Adipocyte (in vitro differentiated cells): ENCODE measurements around the gene UTP25.

Experiments
- DNase-seq: peaks from one replicate; pipeline ENCODE4 v3.0.0-alpha.2; 2015; ENCODE audit warnings: low read depth
- H3K27me3 ChIP-seq: replicated peaks from 2 replicates; pipeline ENCODE4 v1.7.0; 2013; ENCODE audit warnings: mild to moderate bottlenecking, low read length, moderate library complexity; ENCODE audit not compliant: control insufficient read depth, insufficient read depth
- H3K36me3 ChIP-seq: 2 replicates; pipeline ENCODE4 v1.7.0; 2013; ENCODE audit warnings: low read length, mild to moderate bottlenecking, moderate library complexity; ENCODE audit not compliant: control insufficient read depth, insufficient read depth, severe bottlenecking
- H3K4me1 ChIP-seq: 2 replicates; pipeline ENCODE4 v1.7.0; 2013; ENCODE audit warnings: mild to moderate bottlenecking, low read length, moderate library complexity; ENCODE audit not compliant: control insufficient read depth, insufficient read depth
- H3K4me3 ChIP-seq: 2 replicates; pipeline ENCODE4 v1.7.0; 2013; ENCODE audit warnings: mild to moderate bottlenecking, low read length, moderate library complexity
- H3K9ac ChIP-seq: 2 replicates; pipeline ENCODE4 v1.7.0; 2013; ENCODE audit warnings: mild to moderate bottlenecking, low read length, moderate library complexity
- H3K9me3 ChIP-seq: 2 replicates; pipeline ENCODE4 v1.7.0; 2013; ENCODE audit warnings: mild to moderate bottlenecking, low read length, moderate library complexity; ENCODE audit not compliant: control insufficient read depth

The UTP25 gene

GRCh38 chr1:209844695-209845407 is 17.1 kb downstream of the UTP25 start:
- Histone ChIP-seq H3K9me3 (no peaks in the 10 kb centered on the region), H3K27me3 (no peaks in the 10 kb centered on the region), H3K9ac (peak overlapping the region; percentile 54), H3K4me1 (peaks cover 43% of the 10 kb centered on the region), H3K36me3 (peaks cover 72% of the 10 kb centered on the region), H3K4me3 (peak overlapping the region; percentile 42)
- DNase-seq, result no peak

- H3K4me1 ChIP-seq, result peaks cover 42% of the 10 kb centered on the region
- no peaks in the 10 kb centered on the region for H3K27me3 ChIP-seq
- DNase-seq, result no peak
- H3K4me3 ChIP-seq, result peak overlapping the region; percentile 42
- no peaks in the 10 kb centered on the region for H3K9me3 ChIP-seq
- peak overlapping the region; percentile 54 for H3K9ac ChIP-seq
- peaks cover 74% of the 10 kb centered on the region for H3K36me3 ChIP-seq
These were observed 17.6 kb downstream of the UTP25 start for GRCh38 chr1:209845408-209845725.

GRCh38 chr1:209849388-209849787 is 21.6 kb downstream of the UTP25 start:
- peaks cover 31% of the 10 kb centered on the region for H3K4me1 ChIP-seq
- H3K4me3 ChIP-seq, result no peak overlapping the region
- H3K9ac ChIP-seq, result no peak overlapping the region
- H3K9me3 ChIP-seq, result no peaks in the 10 kb centered on the region
- H3K27me3 ChIP-seq, result no peaks in the 10 kb centered on the region
- no peak for DNase-seq
- peaks cover 76% of the 10 kb centered on the region for H3K36me3 ChIP-seq

- Histone ChIP-seq H3K4me1 (peaks cover 20% of the 10 kb centered on the region), H3K4me3 (no peak overlapping the region), H3K27me3 (no peaks in the 10 kb centered on the region), H3K36me3 (peaks cover 83% of the 10 kb centered on the region), H3K9ac (no peak overlapping the region), H3K9me3 (no peaks in the 10 kb centered on the region)
- DNase-seq, result peak; percentile 63
These were observed 22.7 kb downstream of the UTP25 start for GRCh38 chr1:209850342-209850979.

- Histone ChIP-seq H3K36me3 (peaks cover 64% of the 10 kb centered on the region), H3K9ac (no peak overlapping the region), H3K27me3 (no peaks in the 10 kb centered on the region), H3K4me1 (peaks cover 5% of the 10 kb centered on the region), H3K4me3 (no peak overlapping the region), H3K9me3 (no peaks in the 10 kb centered on the region)
- DNase-seq, result no peak
These were observed 25.9 kb downstream of the UTP25 start for GRCh38 chr1:209853676-209854075.

GRCh38 chr1:209854196-209854595 is 26.4 kb downstream of the UTP25 start:
- Histone ChIP-seq H3K36me3 (peaks cover 59% of the 10 kb centered on the region), H3K4me1 (peaks cover 5% of the 10 kb centered on the region), H3K4me3 (no peak overlapping the region), H3K9me3 (no peaks in the 10 kb centered on the region), H3K9ac (no peak overlapping the region), H3K27me3 (no peaks in the 10 kb centered on the region)
- DNase-seq, result no peak

- peaks cover 4% of the 10 kb centered on the region for H3K4me1 ChIP-seq
- H3K27me3 ChIP-seq, result no peaks in the 10 kb centered on the region
- no peak overlapping the region for H3K9ac ChIP-seq
- H3K36me3 ChIP-seq, result peaks cover 52% of the 10 kb centered on the region
- no peak overlapping the region for H3K4me3 ChIP-seq
- DNase-seq, result no peak
- H3K9me3 ChIP-seq, result no peaks in the 10 kb centered on the region
These were observed 27.2 kb downstream of the UTP25 start for GRCh38 chr1:209855006-209855405.

GRCh38 chr1:209855623-209856022 is 27.9 kb downstream of the UTP25 start:
- no peak for DNase-seq
- Histone ChIP-seq H3K4me3 (no peak overlapping the region), H3K4me1 (no peaks in the 10 kb centered on the region), H3K36me3 (peaks cover 49% of the 10 kb centered on the region), H3K27me3 (no peaks in the 10 kb centered on the region), H3K9ac (no peak overlapping the region), H3K9me3 (no peaks in the 10 kb centered on the region)

GRCh38 chr1:209858561-209859103 is 30.9 kb downstream of the UTP25 start:
- peaks cover 19% of the 10 kb centered on the region for H3K36me3 ChIP-seq
- peaks cover 9% of the 10 kb centered on the region for H3K27me3 ChIP-seq
- DNase-seq, result no peak
- no peak overlapping the region for H3K4me3 ChIP-seq
- H3K9me3 ChIP-seq, result no peaks in the 10 kb centered on the region
- H3K9ac ChIP-seq, result no peak overlapping the region
- H3K4me1 ChIP-seq, result no peaks in the 10 kb centered on the region

- peaks cover 1% of the 10 kb centered on the region for H3K36me3 ChIP-seq
- peaks cover 9% of the 10 kb centered on the region for H3K27me3 ChIP-seq
- H3K9ac ChIP-seq, result no peak overlapping the region
- no peaks in the 10 kb centered on the region for H3K9me3 ChIP-seq
- no peak overlapping the region for H3K4me3 ChIP-seq
- DNase-seq, result peak; percentile 97
- no peaks in the 10 kb centered on the region for H3K4me1 ChIP-seq
These were observed 32.6 kb downstream of the UTP25 start for GRCh38 chr1:209860293-209860881.

- Histone ChIP-seq H3K27me3 (peaks cover 9% of the 10 kb centered on the region), H3K9ac (no peak overlapping the region), H3K36me3 (no peaks in the 10 kb centered on the region), H3K4me1 (no peaks in the 10 kb centered on the region), H3K4me3 (no peak overlapping the region), H3K9me3 (no peaks in the 10 kb centered on the region)
- DNase-seq, result no peak
These were observed 33.5 kb downstream of the UTP25 start for GRCh38 chr1:209861242-209861641.
